AG09319 (cell line): ENCODE results near the gene SESN3.
A peak's percentile ranks its signal among the peaks of the same experiment; 100 is the strongest.
"Not testable (repeated sequence)": the region's sequence is repeated elsewhere in the genome, so short reads cannot be mapped to it uniquely, and the experiment has no call there.

Experiments
- DNase-seq: peaks from one replicate; pipeline ENCODE4 v3.0.0-alpha.2; 2010; ENCODE audit warnings: low read depth; ENCODE audit errors: extremely low read depth
- TF ChIP-seq, protein P1 (sequence below): IDR thresholded peaks from 2 replicates; pipeline ENCODE4 v1.5.1; 2011; ENCODE audit warnings: low read depth, mild to moderate bottlenecking, inconsistent platforms, low read length, moderate library complexity

Gene SESN3

DNA sequence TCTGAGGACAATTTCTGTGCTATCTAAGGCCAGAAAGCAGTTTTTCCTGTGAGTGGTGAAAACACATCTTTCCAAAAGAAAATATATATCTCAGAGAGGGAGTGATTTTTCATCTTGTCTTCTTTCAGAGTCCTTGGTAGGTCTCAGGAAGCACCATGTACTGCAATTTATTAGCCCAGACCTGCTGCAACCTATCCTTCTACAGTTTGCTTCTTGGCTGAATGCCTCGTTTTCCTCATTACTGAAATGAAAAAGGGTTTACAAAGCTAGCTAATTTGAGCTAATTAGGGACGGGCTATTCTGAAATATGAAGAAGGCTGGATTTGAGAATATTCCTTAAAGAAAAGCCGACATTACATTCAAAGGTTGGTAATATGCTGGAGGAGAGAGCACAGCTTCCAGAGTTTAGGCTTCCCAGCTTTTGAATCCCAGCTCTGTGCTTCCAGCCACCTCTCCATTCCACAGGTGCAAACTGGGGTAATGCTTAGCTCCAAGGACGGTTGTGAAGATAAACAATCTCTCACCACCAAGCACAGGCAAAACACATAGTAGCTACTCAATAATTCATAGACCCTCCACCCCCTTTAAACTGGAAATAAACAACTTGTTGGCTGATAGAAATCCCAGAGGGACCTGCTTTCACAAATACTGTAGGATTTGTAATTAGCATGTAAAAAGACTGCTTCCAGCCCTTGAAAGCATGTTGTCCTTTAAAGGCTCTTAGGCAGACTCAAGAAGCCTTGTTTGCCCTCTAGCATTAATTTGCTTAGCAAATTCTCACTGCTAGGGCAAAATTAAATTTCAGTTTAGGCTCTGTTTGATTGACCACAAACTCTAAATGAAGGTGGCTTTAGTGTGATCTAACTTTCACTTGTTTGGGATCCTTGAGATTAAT lies 24.5 kb upstream of the SESN3 start:
- TF ChIP-seq, protein P1, sequence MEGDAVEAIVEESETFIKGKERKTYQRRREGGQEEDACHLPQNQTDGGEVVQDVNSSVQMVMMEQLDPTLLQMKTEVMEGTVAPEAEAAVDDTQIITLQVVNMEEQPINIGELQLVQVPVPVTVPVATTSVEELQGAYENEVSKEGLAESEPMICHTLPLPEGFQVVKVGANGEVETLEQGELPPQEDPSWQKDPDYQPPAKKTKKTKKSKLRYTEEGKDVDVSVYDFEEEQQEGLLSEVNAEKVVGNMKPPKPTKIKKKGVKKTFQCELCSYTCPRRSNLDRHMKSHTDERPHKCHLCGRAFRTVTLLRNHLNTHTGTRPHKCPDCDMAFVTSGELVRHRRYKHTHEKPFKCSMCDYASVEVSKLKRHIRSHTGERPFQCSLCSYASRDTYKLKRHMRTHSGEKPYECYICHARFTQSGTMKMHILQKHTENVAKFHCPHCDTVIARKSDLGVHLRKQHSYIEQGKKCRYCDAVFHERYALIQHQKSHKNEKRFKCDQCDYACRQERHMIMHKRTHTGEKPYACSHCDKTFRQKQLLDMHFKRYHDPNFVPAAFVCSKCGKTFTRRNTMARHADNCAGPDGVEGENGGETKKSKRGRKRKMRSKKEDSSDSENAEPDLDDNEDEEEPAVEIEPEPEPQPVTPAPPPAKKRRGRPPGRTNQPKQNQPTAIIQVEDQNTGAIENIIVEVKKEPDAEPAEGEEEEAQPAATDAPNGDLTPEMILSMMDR = no peak
- DNase-seq = no peak

DNA sequence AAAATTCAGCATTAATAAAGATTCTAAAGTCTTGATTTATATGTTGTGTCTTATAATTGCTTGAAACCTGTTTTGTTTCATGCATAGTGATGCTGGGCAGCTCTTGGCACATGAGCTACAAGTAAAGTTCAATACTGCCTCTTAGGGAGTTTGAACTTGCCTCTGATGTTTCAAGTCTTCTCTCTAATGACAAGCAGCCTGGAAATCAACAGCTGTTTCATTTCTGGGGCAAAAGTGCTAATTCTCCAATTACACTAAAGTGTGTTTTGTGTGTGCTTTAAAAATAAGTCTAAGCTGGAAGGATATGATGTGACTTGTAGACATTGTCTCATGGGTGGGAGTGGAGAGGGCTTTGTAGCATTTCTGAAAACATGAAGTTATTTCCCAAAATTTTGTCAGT lies 23.7 kb upstream of the SESN3 start:
- TF ChIP-seq, protein P1 = no peak
- DNase-seq = no peak

DNA sequence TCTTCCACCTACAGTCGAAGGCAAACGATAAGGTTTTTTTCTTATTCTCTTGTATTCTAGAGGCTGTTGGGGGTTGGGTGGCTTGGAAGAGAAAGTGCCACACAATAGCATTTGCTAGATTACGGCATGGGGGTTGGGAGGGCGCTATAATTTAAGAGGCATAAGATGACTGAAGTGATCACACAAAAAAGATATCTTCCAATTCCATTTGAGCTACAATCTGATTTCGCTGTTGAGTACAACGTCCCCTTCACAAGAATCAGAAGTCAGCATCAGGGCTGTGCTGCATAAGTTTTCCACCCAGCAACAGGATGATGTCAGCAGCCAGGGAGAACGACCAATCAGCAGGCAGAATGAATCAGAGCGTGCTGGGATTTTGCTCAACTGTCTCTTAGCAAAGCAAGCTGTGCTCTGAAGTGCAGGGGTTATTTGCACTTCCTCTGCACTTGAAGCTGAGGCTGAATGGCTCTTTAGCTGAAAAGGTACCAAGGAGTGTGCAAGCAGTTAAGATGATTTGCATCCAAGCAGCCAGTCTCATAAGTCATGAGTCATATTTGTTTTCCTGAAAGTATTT lies 23.2 kb upstream of the SESN3 start:
- DNase-seq = peak; percentile 69
- TF ChIP-seq, protein P1 = no peak

DNA sequence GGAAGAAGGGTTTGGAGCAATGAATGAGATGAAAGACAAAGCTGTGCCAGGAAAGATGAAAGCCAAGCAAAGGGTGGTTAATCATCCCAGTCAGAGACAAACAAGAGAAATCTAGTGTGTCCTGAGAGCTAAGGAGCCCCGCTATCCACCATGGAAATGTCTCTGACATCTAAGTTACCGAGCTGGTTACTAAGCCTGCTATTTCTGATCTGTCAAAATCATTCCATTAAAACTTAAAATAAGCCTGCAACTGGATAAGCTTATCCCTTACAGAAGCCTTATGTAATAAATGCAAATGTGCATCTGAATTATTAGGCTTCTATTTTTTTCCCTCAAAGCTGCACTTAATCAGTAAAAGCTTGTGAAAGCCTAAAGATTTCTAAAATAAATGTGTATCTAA lies 22.1 kb upstream of the SESN3 start:
- TF ChIP-seq, protein P1 = no peak
- DNase-seq = no peak

DNA sequence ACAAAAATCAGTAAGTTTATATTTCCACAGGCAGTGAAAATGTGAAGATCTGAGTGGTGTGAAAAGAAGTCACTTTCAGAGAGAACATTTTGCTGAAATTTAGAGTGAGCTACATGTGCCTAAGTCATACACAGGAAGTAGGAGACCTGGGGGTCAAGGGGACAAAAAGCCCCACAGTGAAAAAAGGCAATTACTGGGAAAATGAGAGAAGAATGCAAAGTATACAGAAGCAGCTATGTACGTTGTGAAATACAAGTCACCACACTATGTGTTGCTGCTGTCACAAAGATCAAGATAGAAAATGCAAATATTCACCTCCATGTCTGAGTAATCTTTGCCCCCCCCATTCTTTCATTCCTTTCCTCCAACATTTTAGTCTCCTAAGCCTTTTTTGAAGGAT lies 21.6 kb upstream of the SESN3 start:
- TF ChIP-seq, protein P1 = no peak
- no peak for DNase-seq

DNA sequence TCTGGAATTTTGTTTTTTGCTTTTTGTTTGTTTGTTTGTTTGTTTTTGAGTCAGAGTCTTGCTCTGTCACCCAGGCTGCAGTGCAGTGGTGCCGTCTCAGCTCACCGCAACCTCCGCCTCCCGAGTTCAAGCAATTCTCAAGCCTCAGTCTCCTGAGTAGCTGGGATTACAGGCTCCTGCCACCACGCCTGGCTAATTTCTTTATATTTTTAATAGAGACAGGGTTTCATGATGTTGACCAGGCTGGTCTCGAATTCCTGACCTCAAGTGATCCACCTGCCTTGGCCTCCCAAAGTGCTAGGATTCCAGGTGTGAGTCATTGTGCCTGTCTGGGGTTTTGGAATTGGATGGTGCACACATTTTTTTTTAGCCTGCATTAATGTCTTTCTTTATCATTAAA lies 20.9 kb upstream of the SESN3 start:
- DNase-seq = not testable (repeated sequence)

DNA sequence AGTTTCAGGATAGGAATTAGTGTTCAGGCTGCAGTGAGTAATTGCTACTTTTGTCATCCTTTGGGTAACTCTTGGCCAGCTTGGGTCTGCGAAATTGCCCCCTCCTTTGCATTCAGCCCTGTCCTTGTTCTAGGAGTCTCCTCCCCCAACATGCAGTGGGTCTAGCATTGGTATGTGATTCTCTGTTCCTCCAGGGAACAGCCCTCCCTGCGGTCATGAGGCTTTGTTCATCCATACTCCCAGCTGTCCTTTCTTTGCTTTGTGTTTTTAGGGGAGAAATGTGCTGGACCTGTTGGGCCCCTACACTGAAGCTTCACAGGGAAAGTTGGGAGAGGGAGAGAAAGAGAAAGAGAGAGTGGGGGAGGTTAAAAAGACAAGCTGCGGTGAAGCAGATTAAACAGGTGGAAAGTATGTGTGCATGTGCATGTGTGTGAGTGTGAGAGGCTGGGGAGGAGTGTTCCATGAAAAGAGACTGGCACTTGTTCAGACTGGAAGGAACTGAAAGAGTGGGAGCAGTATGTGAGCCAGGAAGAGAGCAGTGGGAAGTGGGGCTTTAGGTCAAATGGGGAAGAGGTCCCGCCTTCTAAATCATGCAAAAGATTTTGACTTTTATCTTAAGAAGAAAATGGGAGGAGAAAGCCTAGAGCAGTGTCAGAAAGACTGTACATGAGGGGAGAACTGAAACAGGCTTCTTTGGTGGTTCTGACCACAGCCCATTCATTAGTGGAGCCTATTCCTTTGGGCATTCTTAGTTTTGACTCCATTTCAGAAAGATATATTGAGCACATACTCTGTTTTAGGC lies 17.9 kb upstream of the SESN3 start:
- no peak for DNase-seq
- TF ChIP-seq, protein P1 = no peak
